ENCODE measurements around the gene SCOC. TPM values are rescaled to one million over a fixed set of nuclear protein-coding genes. Genes with fewer than 3 reads are reported as not detected.

Gene SCOC
- total RNA-seq (2022; extraction: Qiagen RNA extraction) = 22.6 to 34.8 TPM (median 26.9 TPM) in 5 replicates

GRCh38 chr4:140373328-140374129 lies at the start of gene SCOC:
Gene SCOC, plus strand, starts transcription at chr4:140373646. Its CDS starts 5,525 bp downstream, at chr4:140379171.

GRCh38 chr4:140427106-140427918 lies 53.9 kb downstream of the SCOC start, which contains the start of gene CLGN:
Gene CLGN, minus strand, starts transcription at chr4:140427648. Its CDS starts 14,570 bp downstream, at chr4:140413078.

Other genes with a start within 250 kb of the SCOC start
- gene MAML3, start 219.5 kb upstream of the SCOC start, total RNA-seq (2022; extraction: Qiagen RNA extraction) = 11.6 to 16.7 TPM (median 13.6 TPM) in 5 replicates
- 4.6 to 6.6 TPM (median 5.2 TPM) in 5 replicates for gene CLGN, start 54.0 kb downstream of the SCOC start, total RNA-seq (2022; extraction: Qiagen RNA extraction)
- not detected in 5 replicates for gene MGAT4D, start 124.6 kb downstream of the SCOC start, total RNA-seq (2022; extraction: Qiagen RNA extraction)
- 8.3 to 13.1 TPM (median 10.4 TPM) in 5 replicates for gene ELMOD2, start 150.5 kb downstream of the SCOC start, total RNA-seq (2022; extraction: Qiagen RNA extraction)
- gene UCP1, start 195.3 kb downstream of the SCOC start, total RNA-seq (2022; extraction: Qiagen RNA extraction) = not detected in 5 replicates

Measured in A549 treated with Hydrocortisone at 1 μM for 4 hours (cell line).